ENCODE data around the gene KIF21B. TPM values are rescaled to one million over a fixed set of nuclear protein-coding genes. Genes with fewer than 3 reads are reported as not detected.
A peak's percentile ranks its signal among the peaks of the same experiment; 100 is the strongest.
"Not testable (repeated sequence)": the region's sequence is repeated elsewhere in the genome, so short reads cannot be mapped to it uniquely, and the experiment has no call there.

KIF21B gene
- total RNA-seq, 1 experiment from 2014 or later = 0.60 TPM

DNA sequence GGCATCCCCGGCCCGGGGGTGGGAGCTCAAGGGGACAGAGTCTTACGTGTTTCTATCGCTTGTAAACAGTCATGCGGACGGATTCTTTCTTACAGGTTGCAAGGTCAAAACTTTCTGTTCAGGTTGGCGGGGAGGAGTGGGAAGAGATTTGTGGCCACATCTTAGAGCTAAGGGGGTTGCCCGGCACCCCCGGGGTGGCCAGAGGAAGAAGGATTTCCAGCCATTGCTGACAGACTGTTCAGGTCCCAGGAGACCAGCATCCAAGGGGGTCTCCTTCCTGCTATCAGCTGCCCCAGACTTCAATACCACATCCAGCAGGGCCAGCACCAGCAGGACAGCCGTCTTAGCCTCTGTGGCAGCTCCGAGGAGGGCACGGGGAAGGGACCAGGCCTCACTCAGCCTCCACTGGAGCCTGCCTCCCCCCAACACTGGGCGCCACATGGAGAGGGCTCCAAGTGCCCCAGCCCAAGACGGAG, 52.0 kb downstream of the KIF21B start:
- DNase-seq (ENCODE audit: low read depth) = no peak

DNA sequence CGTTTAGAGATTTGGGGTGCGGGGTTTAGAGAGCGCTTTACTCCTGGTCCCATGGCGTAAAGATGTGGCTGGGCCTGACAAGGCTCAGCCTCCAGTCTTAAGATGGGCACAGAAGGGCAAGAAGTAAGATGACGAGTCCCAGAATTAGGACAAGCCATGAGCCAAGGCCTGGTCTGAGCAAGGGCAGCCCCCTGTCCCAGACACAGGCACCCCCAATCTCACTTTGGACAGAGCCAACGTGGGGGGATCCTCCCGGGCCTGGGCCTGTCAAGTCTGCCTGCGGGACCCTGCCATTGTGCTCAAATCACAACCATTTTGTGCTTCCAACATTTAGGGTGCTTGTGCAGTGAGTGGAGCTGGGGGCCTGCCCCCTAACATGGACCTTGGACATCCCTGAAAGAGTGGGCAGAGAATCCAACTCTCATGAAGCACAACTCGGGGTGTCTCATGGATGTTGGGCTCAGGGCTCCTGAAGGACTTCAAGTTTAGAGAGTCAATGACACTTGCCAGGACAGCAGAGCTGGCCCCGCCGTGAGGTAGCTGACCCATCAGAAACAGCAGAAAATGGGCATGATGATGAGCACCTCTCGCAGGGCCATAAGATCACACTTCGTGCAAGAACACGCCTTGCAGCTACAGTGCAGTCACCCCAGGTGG, 52.6 kb downstream of the KIF21B start:
- no peak for DNase-seq (ENCODE audit: low read depth)

- peak; percentile 20 for DNase-seq (ENCODE audit: low read depth)
Observed at GRCh38 chr1:200969726-200970561, 53.6 kb downstream of the KIF21B start.

DNA sequence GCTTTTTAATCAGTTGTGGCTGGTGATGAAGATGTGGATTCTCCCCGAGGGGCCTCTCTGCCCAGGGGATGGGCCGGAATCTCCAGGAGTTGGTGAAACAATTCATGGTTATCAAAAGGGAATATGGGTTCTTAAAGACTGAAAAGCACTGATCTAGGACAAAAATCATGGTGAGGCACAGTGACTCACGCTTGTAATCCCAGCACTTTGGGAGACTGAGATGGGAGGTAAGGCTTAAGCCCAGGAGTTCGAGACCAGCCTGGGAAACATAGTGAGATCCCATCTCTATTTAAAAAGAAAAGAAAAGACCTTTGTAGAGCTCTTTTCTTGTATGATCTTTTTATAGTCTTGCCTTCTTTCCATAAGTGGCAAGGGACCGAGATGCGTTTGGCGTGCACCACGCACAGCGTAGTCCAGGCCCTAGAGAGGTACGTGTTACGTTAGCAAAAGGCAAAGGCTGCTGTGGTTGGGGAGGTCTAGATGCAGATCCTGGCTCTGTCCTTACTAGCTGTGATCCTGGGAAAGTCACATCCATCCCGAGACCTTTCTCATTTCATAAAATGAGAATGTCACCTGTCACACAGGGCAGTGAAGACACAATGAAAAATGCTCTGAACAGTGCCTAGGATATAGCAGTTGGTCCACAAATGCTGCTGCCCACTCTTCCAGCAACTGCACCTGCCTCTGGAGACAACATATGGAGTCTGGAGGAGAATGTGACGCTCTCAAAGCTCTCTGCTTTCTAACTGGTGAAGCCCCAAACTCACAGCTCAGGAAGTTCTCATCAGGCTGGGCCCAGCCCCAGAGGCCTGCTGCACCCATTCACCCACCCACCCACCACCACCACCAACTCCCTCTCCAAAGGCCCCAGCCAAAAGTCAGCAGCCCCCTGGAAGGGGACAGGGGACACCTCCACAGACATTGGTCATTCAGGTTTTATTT, 54.8 kb downstream of the KIF21B start:
- no peak for DNase-seq (ENCODE audit: low read depth)

- DNase-seq (ENCODE audit: low read depth) = no peak
Observed at GRCh38 chr1:200967693-200968468, 55.6 kb downstream of the KIF21B start.

- DNase-seq (ENCODE audit: low read depth) = no peak
Observed at GRCh38 chr1:200966934-200967333, 56.6 kb downstream of the KIF21B start.

GRCh38 chr1:200965111-200965805, 58.3 kb downstream of the KIF21B start:
- DNase-seq (ENCODE audit: low read depth) = no peak

- not testable (repeated sequence) for DNase-seq (ENCODE audit: low read depth)
Observed at GRCh38 chr1:200963888-200964287, 59.6 kb downstream of the KIF21B start.

DNA sequence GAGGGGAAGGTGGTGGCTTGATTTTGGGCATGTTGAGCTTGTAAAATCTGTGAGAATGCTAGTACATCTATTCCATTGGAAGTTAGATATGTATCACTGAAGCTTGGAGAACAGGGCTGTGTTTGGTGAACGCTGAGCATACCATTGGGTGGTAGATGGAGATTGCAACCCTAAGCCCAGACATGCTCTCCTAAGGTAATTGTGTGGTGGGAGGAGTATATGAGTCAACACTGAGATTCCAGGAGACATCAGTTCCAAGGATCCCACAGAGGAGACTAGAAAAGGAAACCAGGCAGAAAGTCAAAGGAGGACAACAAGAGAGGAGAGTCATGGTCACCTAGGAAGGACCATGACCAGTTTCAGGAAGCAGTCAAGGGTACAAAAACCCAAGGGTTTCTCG, 60.4 kb downstream of the KIF21B start:
- DNase-seq (ENCODE audit: low read depth) = no peak

DNA sequence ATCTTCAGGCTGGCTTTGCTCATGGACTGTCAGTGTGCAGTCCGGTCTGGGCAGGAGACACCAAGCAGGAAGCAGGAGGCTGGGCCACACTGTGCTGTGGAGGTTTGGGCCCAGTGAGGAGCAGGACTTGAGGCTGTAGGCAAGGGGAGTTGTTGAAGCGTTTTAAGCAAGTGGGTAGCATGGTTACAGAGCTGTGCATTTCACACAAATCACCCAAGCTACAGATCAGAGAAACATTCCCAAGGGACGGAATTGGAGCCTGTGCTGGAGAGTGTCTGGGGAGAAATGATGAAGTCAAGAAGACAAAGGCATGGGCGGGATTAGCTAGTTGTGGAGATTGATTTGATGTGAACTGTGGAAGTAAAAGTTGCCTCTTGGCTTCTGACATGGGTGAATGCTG, 60.9 kb downstream of the KIF21B start:
- DNase-seq (ENCODE audit: low read depth) = no peak

DNA sequence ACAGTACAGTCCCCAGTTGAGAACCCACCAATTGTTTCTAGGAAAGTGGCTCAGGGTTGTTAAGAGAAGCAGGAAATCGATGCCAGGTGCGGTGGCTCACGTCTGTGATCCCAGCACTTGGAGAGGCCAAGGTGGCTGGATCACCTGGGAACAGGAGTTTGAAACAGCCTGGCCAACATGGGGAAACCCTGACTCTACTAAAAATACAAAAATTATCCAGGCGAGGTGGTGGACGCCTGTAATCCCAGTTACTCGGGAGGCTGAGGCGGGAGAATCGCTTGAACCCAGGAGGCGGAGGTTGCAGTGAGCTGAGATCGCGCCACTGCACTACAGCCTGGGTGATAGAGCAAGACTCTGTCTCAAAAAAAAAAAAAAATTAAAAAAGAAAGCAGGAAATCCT, 61.4 kb downstream of the KIF21B start:
- not testable (repeated sequence) for DNase-seq (ENCODE audit: low read depth)

DNA sequence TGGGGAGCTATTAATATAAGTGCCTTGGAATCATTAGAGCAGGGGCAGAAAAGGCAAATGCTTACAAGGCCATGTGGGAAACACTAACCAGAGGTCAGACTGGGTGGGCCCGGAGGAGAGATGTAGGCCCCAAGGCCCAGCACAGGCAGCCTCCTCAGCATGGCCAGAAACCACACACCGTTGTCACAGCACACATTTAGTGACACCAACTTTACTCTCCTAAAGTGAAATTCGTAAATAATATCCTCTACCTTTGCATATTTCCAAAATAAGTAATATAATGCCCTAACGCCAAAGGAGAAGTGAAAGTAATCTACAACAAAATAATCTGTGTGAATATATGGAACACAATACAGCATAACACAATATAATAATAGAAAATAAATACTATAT, 62.6 kb downstream of the KIF21B start:
- no peak for DNase-seq (ENCODE audit: low read depth)

- no peak for DNase-seq (ENCODE audit: low read depth)
Observed at GRCh38 chr1:200960236-200960947, 63.1 kb downstream of the KIF21B start.

DNA sequence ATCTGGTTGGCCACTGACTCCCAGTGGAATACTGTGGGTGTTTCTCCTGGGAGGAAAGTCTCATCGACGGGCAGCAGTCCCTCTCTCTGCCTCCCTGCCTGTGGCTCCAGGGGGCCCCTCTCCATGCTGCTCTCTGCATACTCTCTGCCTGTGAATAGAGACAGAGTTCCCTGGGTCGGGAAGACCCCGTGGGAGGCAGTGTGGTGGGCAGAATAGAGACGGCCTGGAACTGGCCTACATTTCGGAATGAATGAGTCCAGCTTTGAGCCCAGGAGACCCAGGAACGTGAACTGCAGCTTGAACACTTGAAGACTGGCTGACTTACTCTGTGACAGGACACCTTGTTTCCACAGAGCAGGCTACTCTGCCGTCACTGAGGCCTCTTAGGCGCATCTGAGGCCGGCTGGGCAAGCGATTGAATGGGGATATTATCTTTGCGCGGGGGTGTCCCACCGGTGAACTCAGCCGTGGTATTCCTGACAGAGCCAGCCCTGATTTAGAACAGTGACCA, 64.0 kb downstream of the KIF21B start:
- DNase-seq (ENCODE audit: low read depth) = no peak

DNA sequence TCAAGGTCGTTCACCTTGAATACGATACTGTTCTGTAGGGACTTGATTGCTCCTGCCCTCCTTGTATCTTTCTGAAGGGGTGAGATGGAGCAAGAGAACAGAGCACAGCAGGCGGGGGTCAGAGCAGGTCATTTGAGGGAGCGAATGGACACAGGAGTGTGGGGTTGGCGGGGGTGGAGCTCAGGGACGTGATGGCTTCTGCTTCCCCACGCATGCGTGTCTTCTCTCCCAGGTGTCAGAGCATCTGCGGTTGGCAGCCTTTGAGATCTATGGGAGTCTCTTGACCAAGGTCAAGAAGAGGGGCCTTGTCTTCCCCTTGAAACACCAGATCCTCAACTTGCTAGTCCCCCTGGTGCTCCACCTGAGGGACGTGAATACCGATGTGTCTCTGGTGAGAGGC, 64.9 kb downstream of the KIF21B start:
- DNase-seq (ENCODE audit: low read depth) = no peak

DNA sequence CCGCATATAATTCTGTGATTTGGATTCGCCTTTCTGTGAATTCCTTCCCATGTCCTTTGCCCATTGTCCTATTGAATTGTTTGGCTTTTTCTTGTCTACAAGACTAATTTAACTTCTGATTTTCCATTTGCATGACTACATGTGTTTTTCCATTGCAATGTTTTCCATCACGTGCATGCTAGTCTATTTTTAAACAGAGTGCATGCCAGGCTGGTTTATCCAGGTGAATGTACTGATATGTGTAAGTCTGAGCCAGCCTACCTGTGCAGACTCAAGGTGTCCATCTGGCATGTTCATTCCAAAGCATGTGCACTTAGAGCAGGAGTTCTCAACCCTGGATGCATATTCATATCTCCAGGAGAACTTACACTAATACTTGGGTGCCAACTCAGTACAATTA, 69.1 kb downstream of the KIF21B start:
- DNase-seq (ENCODE audit: low read depth) = no peak

GRCh38 chr1:200951016-200951415, 72.5 kb downstream of the KIF21B start:
- DNase-seq (ENCODE audit: low read depth) = peak; percentile 61

DNA sequence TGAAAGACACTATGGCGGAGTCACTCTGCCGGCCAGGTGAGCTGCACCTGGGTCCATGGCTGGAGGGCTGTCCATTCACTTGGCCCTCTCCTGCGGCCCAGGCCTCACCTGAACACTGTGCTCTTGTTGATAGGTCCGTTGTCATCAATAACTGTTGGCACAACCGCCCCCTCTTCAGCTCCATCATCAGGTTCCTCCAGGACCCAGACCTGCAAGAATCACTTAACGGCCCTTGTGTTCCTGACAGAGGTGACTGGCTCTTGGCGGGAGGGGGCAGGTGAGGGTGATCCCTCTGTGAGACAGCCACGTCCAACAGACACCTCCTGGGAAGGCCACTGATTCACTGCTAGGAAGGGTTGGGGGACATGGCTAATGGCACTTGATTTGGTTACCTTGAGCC, 73.9 kb downstream of the KIF21B start:
- no peak for DNase-seq (ENCODE audit: low read depth)

GRCh38 chr1:200947059-200947566, 76.4 kb downstream of the KIF21B start:
- no peak for DNase-seq (ENCODE audit: low read depth)

DNA sequence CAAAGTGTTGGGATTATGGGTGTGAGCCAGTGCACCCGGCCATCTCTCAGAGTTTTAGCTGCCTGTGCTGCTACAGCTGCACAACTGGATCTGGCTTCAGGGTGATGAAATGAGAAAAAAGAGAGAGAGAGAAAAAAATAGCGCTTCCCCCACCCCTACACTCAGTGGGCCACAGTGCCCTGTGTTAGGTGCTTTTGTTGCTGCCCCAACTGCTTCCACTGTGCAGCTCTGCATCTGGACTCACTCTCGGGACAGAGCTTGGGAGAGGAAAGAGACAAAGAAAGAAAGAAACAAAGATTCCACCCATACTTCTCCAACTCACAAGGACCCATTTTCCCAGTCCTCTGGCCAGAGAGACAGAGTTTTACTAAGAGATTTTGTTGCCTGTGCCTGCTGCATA, 78.4 kb downstream of the KIF21B start:
- no peak for DNase-seq (ENCODE audit: low read depth)
